ENCODE data around the gene PMPCA. TPM values are rescaled to one million over a fixed set of nuclear protein-coding genes. Genes with fewer than 3 reads are reported as not detected.

PMPCA gene
- total RNA-seq, 1 donor from 2014 or later: 50.7 TPM

- no peak for DNase-seq (ENCODE audit: low read depth)
- H3K4me3 ChIP-seq (ENCODE audit: low read depth, low read length): no peak overlapping the region
- no peak for TF ChIP-seq CTCF (conservative IDR thresholded peaks at IDR 0.05; ENCODE audit: low read depth, low read length)
Observed at GRCh38 chr9:136374183-136374575, 36.3 kb upstream of the PMPCA start.

GRCh38 chr9:136375096-136375495, 35.4 kb upstream of the PMPCA start:
- no peak for TF ChIP-seq CTCF (conservative IDR thresholded peaks at IDR 0.05; ENCODE audit: low read depth, low read length)
- no peak overlapping the region for H3K4me3 ChIP-seq (ENCODE audit: low read depth, low read length)
- no peak for DNase-seq (ENCODE audit: low read depth)

GRCh38 chr9:136376457-136376856, 34.0 kb upstream of the PMPCA start:
- no peak for DNase-seq (ENCODE audit: low read depth)
- TF ChIP-seq CTCF (conservative IDR thresholded peaks at IDR 0.05; ENCODE audit: low read depth, low read length): no peak
- H3K4me3 ChIP-seq (ENCODE audit: low read depth, low read length): no peak overlapping the region

- H3K4me3 ChIP-seq (ENCODE audit: low read depth, low read length): no peak overlapping the region
- DNase-seq (ENCODE audit: low read depth): no peak
- no peak for TF ChIP-seq CTCF (conservative IDR thresholded peaks at IDR 0.05; ENCODE audit: low read depth, low read length)
Observed at GRCh38 chr9:136377341-136378169, 32.9 kb upstream of the PMPCA start.

- no peak overlapping the region for H3K4me3 ChIP-seq (ENCODE audit: low read depth, low read length)
- TF ChIP-seq CTCF (conservative IDR thresholded peaks at IDR 0.05; ENCODE audit: low read depth, low read length): no peak
- no peak for DNase-seq (ENCODE audit: low read depth)
Observed at GRCh38 chr9:136378170-136379002, 32.1 kb upstream of the PMPCA start.

- no peak for DNase-seq (ENCODE audit: low read depth)
- no peak overlapping the region for H3K4me3 ChIP-seq (ENCODE audit: low read depth, low read length)
- TF ChIP-seq CTCF (conservative IDR thresholded peaks at IDR 0.05; ENCODE audit: low read depth, low read length): no peak
Observed at GRCh38 chr9:136379003-136379287, 31.5 kb upstream of the PMPCA start.
